K562 (cell line): ENCODE measurements around the gene ZMYND8. TPM values are rescaled to one million over a fixed set of nuclear protein-coding genes. Genes with fewer than 3 reads are reported as not detected.

Source experiments
- ATAC-seq: fragments of 200-7000 bp; cut with Tn5 transposase; 3 replicates; pipeline ENCODE4 v1.9.1; 2020; ENCODE audit warnings: moderate library complexity
- BruUV-seq: library from RNA; stranded (reverse); fragments of 400-500 nt; replicated peaks from 2 replicates; lab custom pipeline; 2021; lab: Mats Ljungman, UMichigan
- CTCF ChIA-PET: fragments of 300-600 bp; formaldehyde crosslinking; extraction: SDS; loops from one replicate; lab custom pipeline; 2021; ENCODE audit warnings: low intra/inter-chr PET ratio; lab: Yijun Ruan, JAX
- POLR2A ChIA-PET: fragments of 300-600, 350-650 bp; sonication (Branson Sonifier 250); formaldehyde crosslinking; extraction: SDS; loops from one replicate; lab custom pipeline; 2021; ENCODE audit warnings: antibody characterized with exemption, inconsistent platforms; lab: Yijun Ruan, JAX
- DNase-seq, 4 experiments: peaks; one replicate each; pipeline versions ENCODE4 v3.0.0 to v3.0.0-alpha.2; 2011 to 2018; ENCODE audit warnings: low spot score in 3 of 4, mixed read lengths in 3 of 4; ENCODE audit errors: extremely low read depth in 1 of 4
- FAIRE-seq: peaks from 2 replicates; lab custom pipeline; 2011; peaks lifted over from hg19 to GRCh38; lab: Jason Lieb, UNC
- H2AFZ ChIP-seq: 2 replicates; pipeline ENCODE4 v1.6.0; 2011; ENCODE audit warnings: low read depth, low read length, control low read depth, inconsistent platforms
- H3K27ac ChIP-seq: fragments of 200-600 bp; 3 replicates; pipeline ENCODE4 v1.8.0; 2011; ENCODE audit warnings: low read depth, mild to moderate bottlenecking, control low read depth, inconsistent platforms, low read length, moderate library complexity, mixed read lengths; ENCODE audit errors: extremely low read depth
- H3K27me3 ChIP-seq, 2 experiments: fragments of 300-600 bp in 1 of 2; 2 replicates in 1 of 2; 3 replicates in 1 of 2; pipeline versions ENCODE4 v1.6.0 to v1.8.0; 2011; ENCODE audit warnings: inconsistent platforms in 2 of 2, low read length in 2 of 2, mild to moderate bottlenecking in 1 of 2, mixed read lengths in 1 of 2, moderate library complexity in 1 of 2; ENCODE audit not compliant: control insufficient read depth in 2 of 2, insufficient read depth in 2 of 2
- H3K36me3 ChIP-seq: fragments of 300-600 bp; 3 replicates; pipeline ENCODE4 v1.8.0; 2011; ENCODE audit warnings: mild to moderate bottlenecking, low read length, inconsistent platforms; ENCODE audit not compliant: control insufficient read depth, insufficient read depth
- H3K4me1 ChIP-seq, 2 experiments: fragments of 200-600 bp in 1 of 2; replicated peaks in 1 of 2; 2 replicates in 1 of 2; 3 replicates in 1 of 2; pipeline versions ENCODE4 v1.5.1 to v1.8.0; 2011; ENCODE audit warnings: inconsistent platforms in 2 of 2, low read length in 2 of 2, mild to moderate bottlenecking in 1 of 2, mixed read lengths in 1 of 2, moderate library complexity in 1 of 2; ENCODE audit not compliant: control insufficient read depth in 2 of 2, insufficient read depth in 2 of 2
- H3K4me2 ChIP-seq: 2 replicates; pipeline ENCODE4 v1.6.1; 2011; ENCODE audit warnings: low read length, control low read depth, inconsistent platforms, mixed read lengths; ENCODE audit not compliant: insufficient read depth
- H3K4me3 ChIP-seq: fragments of 200-600 bp; sonication (generic), shearing (Covaris generic); 2 replicates; pipeline ENCODE4 v1.5.1; 2016; ENCODE audit warnings: control low read depth, inconsistent platforms
- H3K79me2 ChIP-seq: fragments of 200-600 bp; 3 replicates; pipeline ENCODE4 v1.8.0; 2011; ENCODE audit warnings: low read length, inconsistent platforms; ENCODE audit not compliant: control insufficient read depth, insufficient read depth
- H3K9ac ChIP-seq, 2 experiments: 2 replicates each; pipeline versions ENCODE4 v1.6.0 to v1.6.1; 2011; ENCODE audit warnings: low read depth in 2 of 2, low read length in 2 of 2, control low read depth in 1 of 2, inconsistent platforms in 1 of 2, mild to moderate bottlenecking in 1 of 2, mixed read lengths in 1 of 2; ENCODE audit not compliant: insufficient read depth in 1 of 2
- H3K9me1 ChIP-seq: one replicate; pipeline ENCODE4 v1.6.0; 2011; ENCODE audit warnings: inconsistent platforms, mild to moderate bottlenecking, low read length, moderate library complexity; ENCODE audit not compliant: control insufficient read depth, insufficient read depth
- H3K9me3 ChIP-seq: replicated peaks from 2 replicates; pipeline ENCODE4 v1.5.1; 2011; ENCODE audit warnings: low read depth, low read length, inconsistent platforms; ENCODE audit not compliant: control insufficient read depth, insufficient read depth
- H4K20me1 ChIP-seq: replicated peaks from 2 replicates; pipeline ENCODE4 v1.6.1; 2011; ENCODE audit warnings: low read length, inconsistent platforms, mixed read lengths; ENCODE audit not compliant: control insufficient read depth, insufficient read depth
- FUS ChIP-seq: fragments of 200-400 bp; formaldehyde crosslinking; optimal IDR thresholded peaks from 2 replicates; pipeline ENCODE3; 2017; ENCODE audit warnings: low read depth, low read length
- HNRNPUL1 ChIP-seq: fragments of 200-400 bp; formaldehyde crosslinking; IDR thresholded peaks from 2 replicates; pipeline ENCODE4 v1.6.1; 2017; ENCODE audit warnings: low read length
- KAT2B ChIP-seq: IDR thresholded peaks from one replicate; pipeline ENCODE4 v1.6.1; 2012; ENCODE audit warnings: low read depth, mild to moderate bottlenecking, control low read depth, inconsistent platforms, low read length, moderate library complexity
- NFRKB ChIP-seq: fragments of 450-650 bp; IDR thresholded peaks from 2 replicates; pipeline ENCODE4 v1.6.1; 2016; ENCODE audit warnings: low read depth
- RUNX1 ChIP-seq: sonication (generic); IDR thresholded peaks from 2 replicates; pipeline ENCODE4 v1.6.1; 2016; ENCODE audit warnings: antibody characterized with exemption, low read depth
- SAFB ChIP-seq: fragments of 200-400 bp; formaldehyde crosslinking; IDR thresholded peaks from 2 replicates; pipeline ENCODE4 v1.6.1; 2017; ENCODE audit warnings: low read depth, low read length, borderline replicate concordance
- SMARCC2 ChIP-seq: fragments of 450-650 bp; IDR thresholded peaks from 2 replicates; pipeline ENCODE4 v1.6.1; 2017; ENCODE audit warnings: antibody characterized with exemption, moderate library complexity, mild to moderate bottlenecking, low read depth
- TAL1 ChIP-seq: fragments of 450-650 bp; IDR thresholded peaks from 2 replicates; pipeline ENCODE4 v1.6.1; 2016; ENCODE audit warnings: mild to moderate bottlenecking
- ZBTB7A ChIP-seq: IDR thresholded peaks from 2 replicates; pipeline ENCODE4 v1.6.1; 2011; ENCODE audit warnings: low read depth, mild to moderate bottlenecking, low read length, moderate library complexity, borderline replicate concordance; ENCODE audit not compliant: control insufficient read depth
- ZNF589 ChIP-seq: fragments of 200-800 bp; sonication (Bioruptor generic); IDR thresholded peaks from 2 replicates; pipeline ENCODE4 v1.6.1; 2016; ENCODE audit warnings: low read depth, missing genetic modification characterization, missing compliant biosample characterization
- ZNF699 ChIP-seq: fragments of 250-450 bp; sonication (Bioruptor Pico); IDR thresholded peaks from 2 replicates; pipeline ENCODE4 v1.8.0; 2021; ENCODE audit warnings: mild to moderate bottlenecking, moderate library complexity; ENCODE audit not compliant: insufficient replicate concordance
- WGBS: fragments of 100-300 bp; shearing (Covaris generic); methylation state at CpG from one replicate; pipeline ENCODE4 v1.1.6; 2016; ENCODE audit warnings: low coverage, mixed read lengths; ENCODE audit not compliant: insufficient coverage; ENCODE audit errors: missing lambda C conversion rate; 5-methylcytosine and 5-hydroxymethylcytosine counted together
- in situ Hi-C: fragments of 300-500 bp; cut with MboI; formaldehyde crosslinking; loops from 4 replicates; pipeline ENCODE4 v1.15.0; 2018; ENCODE audit warnings: inconsistent platforms, mixed read lengths
- intact Hi-C: fragments of 100-400 bp; cut with micrococcal nuclease; formaldehyde crosslinking; loops from 2 replicates; pipeline ENCODE4 v1.14.2; 2022
- polyA plus RNA-seq, 8 experiments: library from polyadenylated mRNA; depleted of rRNA in 4 of 8; stranded (reverse) in 5 of 8; unstranded in 3 of 8; fragments of >200 nt; fragmentation: Nextera tagmentation in 2 of 8; fragmentation: Illumina TruSeq in 1 of 8; extraction: Ambion mirVana in 2 of 8; extraction: Trizol in 1 of 8; gene quantifications; 2 replicates each; pipeline versions ENCODE4 v1.2.1 to v1.2.3, GENCODE V29; 2011 to 2014; ENCODE audit warnings: inconsistent platforms in 1 of 8, missing spikeins in 1 of 8
- total RNA-seq, 7 experiments: library from RNA; depleted of rRNA in 6 of 7; stranded (reverse); fragments of >200 nt in 6 of 7; fragmentation: Illumina TruSeq in 2 of 7; extraction: Trizol in 2 of 7; gene quantifications; 2 replicates each; pipeline versions ENCODE4 v1.2.1 to v1.2.3, GENCODE V29; 2011 to 2021; ENCODE audit warnings: low replicate concordance in 1 of 7
- TF ChIP-seq, protein P1 (sequence below): fragments of 250-450 bp; sonication (Bioruptor Pico); IDR thresholded peaks from 2 replicates; pipeline ENCODE4 v1.5.1; 2021; ENCODE audit warnings: mild to moderate bottlenecking
- TF ChIP-seq, protein P2 (sequence below): IDR thresholded peaks from 2 replicates; pipeline ENCODE4 v1.6.1; 2014; ENCODE audit warnings: antibody characterized with exemption
- TF ChIP-seq, protein P3 (sequence below): fragments of 450-650 bp; formaldehyde crosslinking; IDR thresholded peaks from 2 replicates; pipeline ENCODE4 v1.4.0; 2022; ENCODE audit warnings: mild to moderate bottlenecking, moderate library complexity

ZMYND8 gene
- total and polyA plus RNA-seq, 9 of the 15 experiments (the other 6 are each of a cell fraction or from before 2014, with no cell fraction given) = 31.8 to 148 (median 71.9) TPM

DNA sequence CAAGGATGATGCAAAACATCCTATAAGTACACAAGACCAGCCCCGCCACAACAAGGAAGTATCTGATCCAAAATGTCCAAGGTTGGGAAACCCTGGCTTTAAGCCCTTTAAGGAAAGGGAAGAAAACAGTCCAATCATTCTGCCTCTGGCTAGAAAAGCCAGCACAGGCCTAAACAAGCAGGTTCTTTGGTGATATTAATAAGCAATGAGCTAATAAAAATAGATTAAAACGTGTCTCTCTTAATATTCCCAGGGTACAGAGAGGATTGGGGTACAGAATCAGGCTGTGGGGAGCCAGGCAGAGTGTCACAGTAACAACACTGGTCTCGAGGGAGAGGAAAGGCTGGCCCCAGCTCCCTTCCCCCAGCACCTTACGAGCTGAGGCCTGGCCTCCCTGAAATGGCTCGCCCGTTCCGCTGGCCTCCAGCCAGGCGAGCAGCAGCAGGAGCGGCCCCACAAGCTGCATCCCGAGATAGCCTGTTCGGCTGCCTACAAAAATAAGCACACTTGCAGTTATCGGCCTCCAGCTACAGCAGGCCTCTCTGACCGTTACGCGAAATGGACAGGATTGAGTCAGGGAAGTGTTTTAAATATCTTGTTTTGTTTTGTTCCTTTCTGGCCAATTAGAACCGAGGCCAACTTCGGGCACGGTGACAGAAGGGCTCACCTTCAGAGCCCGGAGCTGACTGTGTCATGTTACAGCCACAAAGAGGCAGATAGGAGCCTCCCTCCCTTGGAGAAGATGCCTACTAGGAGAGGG is 4.0 kb upstream of the ZMYND8 start:
- Histone ChIP-seq H3K4me1 (peaks cover 63 to 69% of the 10 kb centered on the region in 2 experiments), H2AFZ (no peak overlapping the region), H3K9ac (peak overlapping the region; percentile 74 to 92; a peak in 3 of 4 replicates), H4K20me1 (no peaks in the 10 kb centered on the region), H3K4me3 (peak overlapping the region; percentile 9), H3K9me3 (no peaks in the 10 kb centered on the region), H3K79me2 (peaks cover 68% of the 10 kb centered on the region), H3K27ac (peak overlapping the region; percentile 97), H3K27me3 (no peaks in the 10 kb centered on the region), H3K9me1 (no peaks in the 10 kb centered on the region), H3K36me3 (peaks cover under 1% of the 10 kb centered on the region; the same call in 2 of the 3 replicates), H3K4me2 (peak overlapping the region; percentile 87)
- CTCF ChIA-PET = no interaction called here
- WGBS = 1% methylated on average over 19 of the region's 19 CpGs
- BruUV-seq = no TSS peak
- peak; percentile 97 for FAIRE-seq
- peak; percentile 68 for ATAC-seq
- DNase-seq = peak; percentile 84 to 99 (median 86)
- intact Hi-C loops = loop anchor here (2.0 kb wide), 2 partner anchors 30 to 246 kb away; no protein-coding TSS in a partner anchor
- in situ Hi-C loops = no loop called here
- POLR2A ChIA-PET = interaction anchor here (0.5 to 2.1 kb wide), 21 partner anchors 8 to 722 kb away, joined by 3 to 13 read pairs (median 4); no protein-coding TSS in a partner anchor
- TF ChIP-seq NFRKB (peak; percentile 95), TAL1 (peak; percentile 99), SMARCC2 (peak; percentile 94; the same call in 1 of the 2 replicates), ZNF699 (CRISPR knock-in tag) (no peak), HNRNPUL1 (0 out of 2 replicates have a peak, but pooled peaks have one; percentile 47), ZBTB7A (peak; percentile 47; the same call in 1 of the 2 replicates), ZNF589 (CRISPR knock-in tag) (no peak), KAT2B (no peak), SAFB (no peak), RUNX1 (peak; percentile 87), FUS (no peak)
- TF ChIP-seq, protein P1, sequence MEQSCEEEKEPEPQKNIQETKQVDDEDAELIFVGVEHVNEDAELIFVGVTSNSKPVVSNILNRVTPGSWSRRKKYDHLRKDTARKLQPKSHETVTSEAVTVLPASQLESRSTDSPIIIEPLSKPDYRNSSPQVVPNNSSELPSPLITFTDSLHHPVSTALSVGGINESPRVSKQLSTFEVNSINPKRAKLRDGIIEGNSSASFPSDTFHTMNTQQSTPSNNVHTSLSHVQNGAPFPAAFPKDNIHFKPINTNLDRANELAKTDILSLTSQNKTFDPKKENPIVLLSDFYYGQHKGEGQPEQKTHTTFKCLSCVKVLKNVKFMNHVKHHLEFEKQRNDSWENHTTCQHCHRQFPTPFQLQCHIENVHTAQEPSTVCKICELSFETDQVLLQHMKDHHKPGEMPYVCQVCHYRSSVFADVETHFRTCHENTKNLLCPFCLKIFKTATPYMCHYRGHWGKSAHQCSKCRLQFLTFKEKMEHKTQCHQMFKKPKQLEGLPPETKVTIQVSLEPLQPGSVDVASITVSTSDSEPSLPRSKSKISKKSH (CRISPR knock-in tag) = no peak
- TF ChIP-seq, protein P2, sequence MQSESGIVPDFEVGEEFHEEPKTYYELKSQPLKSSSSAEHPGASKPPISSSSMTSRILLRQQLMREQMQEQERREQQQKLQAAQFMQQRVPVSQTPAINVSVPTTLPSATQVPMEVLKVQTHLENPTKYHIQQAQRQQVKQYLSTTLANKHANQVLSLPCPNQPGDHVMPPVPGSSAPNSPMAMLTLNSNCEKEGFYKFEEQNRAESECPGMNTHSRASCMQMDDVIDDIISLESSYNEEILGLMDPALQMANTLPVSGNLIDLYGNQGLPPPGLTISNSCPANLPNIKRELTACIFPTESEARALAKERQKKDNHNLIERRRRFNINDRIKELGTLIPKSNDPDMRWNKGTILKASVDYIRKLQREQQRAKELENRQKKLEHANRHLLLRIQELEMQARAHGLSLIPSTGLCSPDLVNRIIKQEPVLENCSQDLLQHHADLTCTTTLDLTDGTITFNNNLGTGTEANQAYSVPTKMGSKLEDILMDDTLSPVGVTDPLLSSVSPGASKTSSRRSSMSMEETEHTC = peak; percentile 87
- TF ChIP-seq, protein P3, sequence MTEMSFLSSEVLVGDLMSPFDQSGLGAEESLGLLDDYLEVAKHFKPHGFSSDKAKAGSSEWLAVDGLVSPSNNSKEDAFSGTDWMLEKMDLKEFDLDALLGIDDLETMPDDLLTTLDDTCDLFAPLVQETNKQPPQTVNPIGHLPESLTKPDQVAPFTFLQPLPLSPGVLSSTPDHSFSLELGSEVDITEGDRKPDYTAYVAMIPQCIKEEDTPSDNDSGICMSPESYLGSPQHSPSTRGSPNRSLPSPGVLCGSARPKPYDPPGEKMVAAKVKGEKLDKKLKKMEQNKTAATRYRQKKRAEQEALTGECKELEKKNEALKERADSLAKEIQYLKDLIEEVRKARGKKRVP = peak; percentile 24; the same call in 1 of the 2 replicates
